GM23338 (cell line): ENCODE data around the gene EXOC4. TPM values are rescaled to one million over a fixed set of nuclear protein-coding genes. Genes with fewer than 3 reads are reported as not detected.

ENCODE experiments used
- ATAC-seq: fragments of 200-7000 bp; cut with Tn5 transposase; 3 replicates; pipeline ENCODE4 v1.9.1; 2020
- DNase-seq: peaks from one replicate; pipeline ENCODE4 v3.0.0-alpha.2; 2015; ENCODE audit warnings: low spot score
- H2AFZ ChIP-seq: fragments of 200-600 bp; sonication (generic); 2 replicates; pipeline ENCODE4 v1.8.0; 2016; ENCODE audit warnings: antibody characterized with exemption, mild to moderate bottlenecking, moderate library complexity
- H3F3A ChIP-seq: fragments of 200-600 bp; sonication (generic); replicated peaks from 2 replicates; pipeline ENCODE4 v1.8.0; 2017; ENCODE audit warnings: antibody characterized with exemption, mixed run types, low read depth
- H3K27ac ChIP-seq: fragments of 200-600 bp; sonication (generic); 2 replicates; pipeline ENCODE4 v1.6.1; 2016; ENCODE audit warnings: low read depth
- H3K27me3 ChIP-seq: fragments of 200-600 bp; sonication (generic); 2 replicates; pipeline ENCODE4 v1.8.0; 2016; ENCODE audit warnings: mild to moderate bottlenecking, mixed run types, moderate library complexity; ENCODE audit not compliant: insufficient read depth
- H3K36me3 ChIP-seq: fragments of 200-600 bp; sonication (generic); 2 replicates; pipeline ENCODE4 v1.8.0; 2016; ENCODE audit warnings: mild to moderate bottlenecking; ENCODE audit not compliant: insufficient read depth
- H3K4me1 ChIP-seq: fragments of 200-600 bp; sonication (generic); 2 replicates; pipeline ENCODE4 v1.8.0; 2016; ENCODE audit warnings: mild to moderate bottlenecking, moderate library complexity; ENCODE audit not compliant: insufficient read depth
- H3K4me2 ChIP-seq: fragments of 200-600 bp; sonication (generic); 2 replicates; pipeline ENCODE4 v1.7.1; 2017; ENCODE audit warnings: mixed run types
- H3K4me3 ChIP-seq: fragments of 200-600 bp; sonication (generic); 2 replicates; pipeline ENCODE4 v1.6.1; 2016; ENCODE audit warnings: mixed run types
- H3K79me2 ChIP-seq: fragments of 200-600 bp; sonication (generic); replicated peaks from 2 replicates; pipeline ENCODE4 v1.8.0; 2017; ENCODE audit warnings: mild to moderate bottlenecking; ENCODE audit not compliant: insufficient read depth
- H3K9me2 ChIP-seq: fragments of 200-600 bp; sonication (generic); 2 replicates; pipeline ENCODE4 v1.8.0; 2017; ENCODE audit not compliant: insufficient read depth
- H4K20me1 ChIP-seq: fragments of 200-600 bp; sonication (generic); replicated peaks from 2 replicates; pipeline ENCODE4 v1.8.0; 2017; ENCODE audit warnings: mild to moderate bottlenecking; ENCODE audit not compliant: insufficient read depth
- H3K27ac Mint-ChIP-seq: 2 replicates; pipeline ENCODE4 v1.8.0; 2020; ENCODE audit warnings: inconsistent platforms, mild to moderate bottlenecking, moderate library complexity, mixed read lengths
- H3K27me3 Mint-ChIP-seq: 3 replicates; pipeline ENCODE4 v1.8.0; 2022; ENCODE audit warnings: low read depth, mild to moderate bottlenecking, moderate library complexity, mixed read lengths, inconsistent platforms; ENCODE audit not compliant: insufficient read depth, poor library complexity
- H3K36me3 Mint-ChIP-seq: 3 replicates; pipeline ENCODE4 v1.8.0; 2021; ENCODE audit warnings: low read depth, mild to moderate bottlenecking, inconsistent platforms, moderate library complexity, mixed read lengths
- H3K4me1 Mint-ChIP-seq: 3 replicates; pipeline ENCODE4 v1.8.0; 2020; ENCODE audit warnings: mild to moderate bottlenecking, inconsistent platforms, mixed read lengths
- H3K4me3 Mint-ChIP-seq: 3 replicates; pipeline ENCODE4 v1.8.0; 2021; ENCODE audit warnings: moderate library complexity, mild to moderate bottlenecking, inconsistent platforms, mixed read lengths
- H3K9me3 Mint-ChIP-seq: 3 replicates; pipeline ENCODE4 v1.8.0; 2020; ENCODE audit warnings: moderate library complexity, mild to moderate bottlenecking, inconsistent platforms, mixed read lengths
- CREB1 ChIP-seq: fragments of 250-450 bp; sonication (Bioruptor Pico); IDR thresholded peaks from 2 replicates; pipeline ENCODE4 v1.5.0; 2020; ENCODE audit warnings: low read depth, mild to moderate bottlenecking, moderate library complexity
- CTCF ChIP-seq, 2 experiments: fragments of 200-600 bp in 1 of 2; sonication (generic) in 1 of 2; conservative IDR thresholded peaks; 2 replicates each; pipeline versions ENCODE4 v1.5.1 to v1.6.1; 2016 to 2017; ENCODE audit warnings: antibody characterized with exemption in 2 of 2, low read depth in 2 of 2, mild to moderate bottlenecking in 2 of 2, moderate library complexity in 1 of 2
- ETS1 ChIP-seq: IDR thresholded peaks from 2 replicates; pipeline ENCODE4 v1.6.1; 2016; ENCODE audit warnings: antibody characterized with exemption
- EZH2 ChIP-seq: fragments of 200-600 bp; sonication (generic); IDR thresholded peaks from one replicate; pipeline ENCODE4 v1.8.0; 2017; ENCODE audit warnings: antibody characterized with exemption, mild to moderate bottlenecking, low read depth; ENCODE audit not compliant: unreplicated experiment
- JUNB ChIP-seq: IDR thresholded peaks from one replicate; pipeline ENCODE4 v1.6.1; 2016; ENCODE audit warnings: antibody characterized with exemption; ENCODE audit not compliant: unreplicated experiment
- NANOG ChIP-seq: IDR thresholded peaks from 2 replicates; pipeline ENCODE4 v1.6.1; 2016; ENCODE audit warnings: antibody characterized with exemption, borderline replicate concordance
- POLR2AphosphoS5 ChIP-seq: IDR thresholded peaks from 2 replicates; pipeline ENCODE4 v1.6.1; 2016; ENCODE audit warnings: antibody characterized with exemption, low read depth
- REST ChIP-seq: IDR thresholded peaks from one replicate; pipeline ENCODE4 v1.6.1; 2018; ENCODE audit warnings: antibody characterized with exemption; ENCODE audit not compliant: unreplicated experiment
- STAT1 ChIP-seq: IDR thresholded peaks from one replicate; pipeline ENCODE4 v1.6.1; 2016; ENCODE audit warnings: antibody characterized with exemption; ENCODE audit not compliant: unreplicated experiment
- ZNF462 ChIP-seq: fragments of 250-450 bp; sonication (Bioruptor Pico); IDR thresholded peaks from 2 replicates; pipeline ENCODE4 v1.5.0; 2020; ENCODE audit warnings: mild to moderate bottlenecking, moderate library complexity
- polyA plus RNA-seq: library from polyadenylated mRNA; unstranded; fragments of >200 nt; fragmentation: Nextera tagmentation; extraction: Ambion mirVana; gene quantifications from 2 replicates; pipeline ENCODE4 v1.2.1, GENCODE V29; 2016
- total RNA-seq: library from RNA; depleted of rRNA; stranded (reverse); fragments of >200 nt; shearing (Covaris generic); gene quantifications from 2 replicates; pipeline ENCODE4 v1.2.3, GENCODE V29; 2014

EXOC4 gene
- total and polyA plus RNA-seq, 2 experiments from 2014 or later, result 37.5 to 52.7 TPM

- Histone ChIP-seq H3K4me1 (peaks cover 12% of the 10 kb centered on the region; the same call in 1 of the 2 replicates), H3K27ac (no peak overlapping the region), H2AFZ (no peak overlapping the region), H3K27me3 (no peaks in the 10 kb centered on the region), H3K4me3 (no peak overlapping the region), H3K9me2 (no peaks in the 10 kb centered on the region), H3K4me2 (no peak overlapping the region), H3K79me2 (no peaks in the 10 kb centered on the region), H4K20me1 (no peaks in the 10 kb centered on the region), H3K36me3 (no peaks in the 10 kb centered on the region), H3F3A (no peaks in the 10 kb centered on the region)
- ATAC-seq, result no peak
- peaks cover 39% of the 10 kb centered on the region for H3K4me1 Mint-ChIP-seq
- no peaks in the 10 kb centered on the region for H3K9me3 Mint-ChIP-seq
- TF ChIP-seq POLR2AphosphoS5 (no peak), JUNB (no peak), ETS1 (no peak), EZH2 (no peak), STAT1 (no peak), CTCF (conservative IDR thresholded peaks at IDR 0.05; ENCODE audit: low read depth in 2 of 2) (no peak), CREB1 (CRISPR knock-in tag) (no peak), REST (no peak), NANOG (no peak), ZNF462 (CRISPR knock-in tag) (no peak)
- no peak overlapping the region for H3K4me3 Mint-ChIP-seq
- H3K36me3 Mint-ChIP-seq, result no peaks in the 10 kb centered on the region
- no peak for DNase-seq
- peaks cover 2% of the 10 kb centered on the region for H3K27me3 Mint-ChIP-seq
- H3K27ac Mint-ChIP-seq, result no peak overlapping the region
Observed at GRCh38 chr7:133751079-133751478, 498.2 kb downstream of the EXOC4 start.
